ENCODE data around the gene NIFK.
"Not testable (repeated sequence)": the region's sequence is repeated elsewhere in the genome, so short reads cannot be mapped to it uniquely, and the experiment has no call there.

NIFK gene

GRCh38 chr2:121694398-121695170, 42.1 kb downstream of the NIFK start:
- peaks cover 17% of the 10 kb centered on the region for H3K4me1 Mint-ChIP-seq
- DNase-seq (no peak), ATAC-seq (no peak)
- H3K27me3 Mint-ChIP-seq: no peaks in the 10 kb centered on the region
- no peak overlapping the region for H3K4me3 Mint-ChIP-seq
- H3K36me3 Mint-ChIP-seq (ENCODE audit: low read depth): no peaks in the 10 kb centered on the region
- H3K27ac Mint-ChIP-seq: no peak overlapping the region
- H3K9me3 Mint-ChIP-seq: no peaks in the 10 kb centered on the region

DNA sequence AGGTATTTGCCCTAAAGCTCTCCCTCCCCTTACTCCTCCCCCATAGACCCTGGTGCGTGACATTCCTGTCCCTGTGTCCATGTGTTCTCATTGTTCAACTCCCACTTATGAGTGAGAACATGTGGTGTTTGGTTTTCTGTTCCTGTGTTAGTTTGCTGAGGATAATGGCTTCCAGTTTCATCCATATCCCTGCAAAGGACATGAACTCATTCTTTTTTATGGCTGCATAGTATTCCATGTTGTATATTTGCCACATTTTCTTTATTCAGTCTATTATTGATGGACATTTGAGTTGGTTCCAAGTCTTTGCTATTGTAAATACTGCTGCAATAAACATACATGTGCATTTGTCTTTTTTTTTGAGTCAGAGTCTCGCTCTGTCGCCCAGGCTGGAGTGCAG, 46.1 kb downstream of the NIFK start:
- not testable (repeated sequence) for H3K27me3 Mint-ChIP-seq; ATAC-seq; H3K27ac Mint-ChIP-seq; H3K36me3 Mint-ChIP-seq (ENCODE audit: low read depth); H3K9me3 Mint-ChIP-seq; H3K4me1 Mint-ChIP-seq; DNase-seq; H3K4me3 Mint-ChIP-seq

DNA sequence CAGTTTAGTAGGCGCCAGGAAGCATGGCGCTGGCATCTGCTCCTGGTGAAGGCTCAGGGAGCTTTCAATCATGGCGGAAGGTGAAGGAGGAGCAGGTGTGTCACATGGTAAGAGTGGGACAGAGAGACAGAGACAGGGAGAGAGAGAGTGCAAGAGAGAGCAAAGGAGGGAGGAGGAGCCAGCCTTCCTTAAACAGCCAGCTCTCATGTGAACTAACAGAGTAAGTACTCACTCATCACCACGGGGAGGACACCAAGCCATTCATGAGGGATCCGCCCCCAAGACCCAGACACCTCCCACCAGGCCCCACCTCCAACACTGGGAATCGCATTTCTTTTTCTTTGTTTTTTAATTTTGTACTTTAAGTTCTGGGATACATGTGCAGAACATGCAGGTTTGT, 46.6 kb downstream of the NIFK start:
- Mint-ChIP-seq H3K27ac (no peak overlapping the region), H3K4me3 (no peak overlapping the region), H3K36me3 (ENCODE audit: low read depth) (no peaks in the 10 kb centered on the region), H3K4me1 (no peaks in the 10 kb centered on the region), H3K9me3 (no peaks in the 10 kb centered on the region), H3K27me3 (no peaks in the 10 kb centered on the region)
- ATAC-seq (no peak), DNase-seq (no peak)

GRCh38 chr2:121689356-121689755, 47.3 kb downstream of the NIFK start:
- Mint-ChIP-seq H3K27me3 (no peaks in the 10 kb centered on the region), H3K36me3 (ENCODE audit: low read depth) (no peaks in the 10 kb centered on the region), H3K9me3 (peaks cover under 1% of the 10 kb centered on the region), H3K27ac (no peak overlapping the region), H3K4me3 (no peak overlapping the region), H3K4me1 (no peaks in the 10 kb centered on the region)
- ATAC-seq: no peak
- no peak for DNase-seq

GRCh38 chr2:121688820-121689219, 47.9 kb downstream of the NIFK start:
- peaks cover 6% of the 10 kb centered on the region for H3K9me3 Mint-ChIP-seq
- H3K27ac Mint-ChIP-seq: no peak overlapping the region
- H3K36me3 Mint-ChIP-seq (ENCODE audit: low read depth): peaks cover 3% of the 10 kb centered on the region
- H3K4me1 Mint-ChIP-seq: no peaks in the 10 kb centered on the region
- DNase-seq (no peak), ATAC-seq (no peak)
- H3K27me3 Mint-ChIP-seq: no peaks in the 10 kb centered on the region
- no peak overlapping the region for H3K4me3 Mint-ChIP-seq

DNA sequence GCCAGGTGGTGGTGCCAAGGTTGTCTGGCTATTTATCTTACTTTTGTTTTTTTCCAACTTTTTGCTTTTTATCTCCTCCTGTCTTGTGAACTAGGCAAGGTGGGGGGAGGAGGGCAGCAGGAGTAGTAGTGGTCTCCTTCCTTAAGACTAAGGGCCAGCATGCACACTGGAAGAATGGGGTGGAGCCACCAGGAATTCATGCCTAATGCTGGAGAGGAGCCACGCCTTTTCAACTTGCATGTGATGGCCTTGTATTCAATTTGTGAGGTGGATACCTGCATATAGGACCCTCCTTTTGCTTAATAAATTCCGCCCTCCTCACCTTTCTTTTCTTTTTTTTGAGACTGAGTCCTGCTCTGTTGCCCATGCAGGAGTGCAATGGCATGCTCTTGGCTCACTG, 49.8 kb downstream of the NIFK start:
- H3K36me3 Mint-ChIP-seq (ENCODE audit: low read depth): peaks cover 13% of the 10 kb centered on the region
- no peaks in the 10 kb centered on the region for H3K27me3 Mint-ChIP-seq
- no peaks in the 10 kb centered on the region for H3K4me1 Mint-ChIP-seq
- no peak overlapping the region for H3K27ac Mint-ChIP-seq
- no peak for DNase-seq
- no peak overlapping the region for H3K4me3 Mint-ChIP-seq
- peaks cover 18% of the 10 kb centered on the region for H3K9me3 Mint-ChIP-seq
- ATAC-seq: no peak

DNA sequence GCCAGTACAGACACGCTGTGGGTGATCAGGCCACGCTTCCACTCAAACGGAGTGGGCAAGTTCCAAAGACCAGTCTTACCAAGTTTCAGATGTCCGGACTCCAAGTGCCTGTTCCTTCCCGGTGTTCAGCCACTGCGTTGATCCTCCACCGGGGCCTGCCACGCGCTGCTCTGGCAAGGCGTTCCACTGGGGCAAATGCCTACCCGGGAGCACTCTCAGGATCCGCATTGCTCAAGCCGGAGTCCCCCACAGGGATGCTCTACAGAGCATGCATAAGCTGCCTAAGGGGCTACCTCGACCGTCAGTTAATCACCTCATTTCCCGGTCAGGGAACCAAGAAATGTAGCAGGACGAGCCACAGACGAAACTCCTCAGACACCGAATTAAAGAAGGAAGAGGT, 50.5 kb downstream of the NIFK start:
- ATAC-seq (no peak), DNase-seq (no peak)
- Mint-ChIP-seq H3K9me3 (peaks cover 24% of the 10 kb centered on the region), H3K4me1 (no peaks in the 10 kb centered on the region), H3K4me3 (no peak overlapping the region), H3K36me3 (ENCODE audit: low read depth) (peaks cover 17% of the 10 kb centered on the region), H3K27ac (no peak overlapping the region), H3K27me3 (no peaks in the 10 kb centered on the region)

- H3K27me3 Mint-ChIP-seq: no peaks in the 10 kb centered on the region
- H3K27ac Mint-ChIP-seq: no peak overlapping the region
- DNase-seq (no peak), ATAC-seq (no peak)
- H3K36me3 Mint-ChIP-seq (ENCODE audit: low read depth): peaks cover 17% of the 10 kb centered on the region
- peaks cover 31% of the 10 kb centered on the region for H3K9me3 Mint-ChIP-seq
- no peaks in the 10 kb centered on the region for H3K4me1 Mint-ChIP-seq
- H3K4me3 Mint-ChIP-seq: no peak overlapping the region
Observed at GRCh38 chr2:121682396-121683298, 54.0 kb downstream of the NIFK start.

GRCh38 chr2:121677855-121678254, 58.8 kb downstream of the NIFK start:
- H3K36me3 Mint-ChIP-seq (ENCODE audit: low read depth): peaks cover 16% of the 10 kb centered on the region
- no peak for DNase-seq
- H3K9me3 Mint-ChIP-seq: peaks cover 50% of the 10 kb centered on the region
- peaks cover 4% of the 10 kb centered on the region for H3K27me3 Mint-ChIP-seq
- H3K4me3 Mint-ChIP-seq: no peak overlapping the region
- ATAC-seq: no peak
- H3K27ac Mint-ChIP-seq: no peak overlapping the region
- H3K4me1 Mint-ChIP-seq: no peaks in the 10 kb centered on the region
